Breast epithelium (tissue), 3 donors: ENCODE measurements around the gene DDX10.

Experiments
- CTCF ChIP-seq, 3 donors: fragments of 450-650 bp; IDR thresholded peaks; one replicate each; pipeline ENCODE4 v1.5.1; 2016 to 2017; ENCODE audit warnings: antibody characterized with exemption in 3 of 3, mild to moderate bottlenecking in 3 of 3, moderate library complexity in 3 of 3
- POLR2A ChIP-seq: fragments of 450-650 bp; IDR thresholded peaks from one replicate; pipeline ENCODE4 v1.6.1; 2016; ENCODE audit warnings: antibody characterized with exemption, mild to moderate bottlenecking, moderate library complexity

- TF ChIP-seq POLR2A (no peak), CTCF (IDR thresholded peaks at IDR 0.05) (no peak)
Measured at GRCh38 chr11:108882211-108882831, 217.5 kb downstream of the DDX10 start.
